OCI-LY7 (cell line): ENCODE measurements around the gene CDCP2. TPM values are rescaled to one million over a fixed set of nuclear protein-coding genes. Genes with fewer than 3 reads are reported as not detected.

Experiments
- BruUV-seq: library from RNA; stranded (reverse); fragments of 400-500 nt; replicated peaks from 2 replicates; lab custom pipeline; 2021; lab: Mats Ljungman, UMichigan
- CTCF ChIA-PET: fragments of 300-600 bp; sonication (Branson Sonifier 250); formaldehyde crosslinking; loops from one replicate; lab custom pipeline; 2022; ENCODE audit warnings: antibody characterized with exemption; ENCODE audit not compliant: unreplicated experiment; lab: Charles Lee
- POLR2A ChIA-PET: fragments of 300-600 bp; sonication (Branson Sonifier 250); formaldehyde crosslinking; loops from one replicate; lab custom pipeline; 2022; ENCODE audit warnings: antibody characterized with exemption; lab: Charles Lee
- DNase-seq: peaks from one replicate; pipeline ENCODE4 v3.0.0-alpha.2; 2015; ENCODE audit warnings: low spot score
- H2AFZ ChIP-seq: fragments of 200-600 bp; sonication (generic), shearing (Covaris generic); 2 replicates; pipeline ENCODE4 v1.6.1; 2014; ENCODE audit warnings: mild to moderate bottlenecking, antibody characterized with exemption, low read length, moderate library complexity
- H3K27ac ChIP-seq: fragments of 200-600 bp; sonication (generic); 2 replicates; pipeline ENCODE4 v1.5.1; 2014; ENCODE audit warnings: mixed run types, low read depth, mild to moderate bottlenecking, moderate library complexity, low read length, inconsistent platforms; ENCODE audit not compliant: poor library complexity, severe bottlenecking
- H3K36me3 ChIP-seq: fragments of 200-600 bp; sonication (generic); 2 replicates; pipeline ENCODE4 v1.6.1; 2014; ENCODE audit warnings: mild to moderate bottlenecking, antibody characterized with exemption, low read length, moderate library complexity, mixed read lengths; ENCODE audit not compliant: insufficient read depth
- H3K4me1 ChIP-seq: fragments of 200-600 bp; sonication (generic); 2 replicates; pipeline ENCODE4 v1.5.1; 2014; ENCODE audit warnings: mild to moderate bottlenecking, low read length; ENCODE audit not compliant: insufficient read depth, poor library complexity, severe bottlenecking
- H3K4me2 ChIP-seq: fragments of 200-600 bp; sonication (generic); 2 replicates; pipeline ENCODE4 v1.6.1; 2014; ENCODE audit warnings: mild to moderate bottlenecking, low read length
- H3K4me3 ChIP-seq: fragments of 200-600 bp; sonication (generic); 2 replicates; pipeline ENCODE4 v1.5.1; 2014; ENCODE audit warnings: mild to moderate bottlenecking, low read depth, low read length; ENCODE audit not compliant: poor library complexity, severe bottlenecking
- H3K79me2 ChIP-seq: fragments of 200-600 bp; sonication (generic); 2 replicates; pipeline ENCODE4 v1.6.1; 2016; ENCODE audit warnings: low read depth, mild to moderate bottlenecking, low read length, moderate library complexity, mixed read lengths; ENCODE audit not compliant: insufficient read depth
- H3K9me2 ChIP-seq: fragments of 200-600 bp; sonication (generic); 2 replicates; pipeline ENCODE4 v1.6.1; 2016; ENCODE audit warnings: mild to moderate bottlenecking, low read length, mixed read lengths; ENCODE audit not compliant: insufficient read depth
- H3K9me3 ChIP-seq: fragments of 200-600 bp; sonication (generic); 2 replicates; pipeline ENCODE4 v1.6.1; 2014; ENCODE audit warnings: mild to moderate bottlenecking, mixed run types, low read length, mixed read lengths
- H4K20me1 ChIP-seq: fragments of 200-600 bp; sonication (generic); 2 replicates; pipeline ENCODE4 v1.6.1; 2014; ENCODE audit warnings: mild to moderate bottlenecking, antibody characterized with exemption, low read length, moderate library complexity, mixed read lengths; ENCODE audit not compliant: insufficient read depth
- EZH2phosphoT487 ChIP-seq: fragments of 200-600 bp; sonication (generic); IDR thresholded peaks from 2 replicates; pipeline ENCODE4 v1.6.1; 2018; ENCODE audit warnings: low read depth, borderline replicate concordance, mild to moderate bottlenecking, mixed run types, antibody characterized with exemption, low read length, moderate library complexity, mixed read lengths
- intact Hi-C: fragments of 100-400 bp; cut with micrococcal nuclease; formaldehyde crosslinking; loops from one replicate; pipeline ENCODE4 v1.10.0; 2022; ENCODE audit not compliant: unreplicated experiment
- total RNA-seq, 2 experiments: library from RNA; depleted of rRNA in 1 of 2; stranded (reverse); fragments of >200 nt in 1 of 2; shearing (Covaris generic) in 1 of 2; gene quantifications; 2 replicates each; pipeline ENCODE4 v1.2.3, GENCODE V29; 2014 to 2022
- TF ChIP-seq, protein P1 (sequence below): fragments of 200-600 bp; sonication (generic); conservative IDR thresholded peaks from 2 replicates; pipeline ENCODE4 v1.5.1; 2014; ENCODE audit warnings: mild to moderate bottlenecking, antibody characterized with exemption, low read length, moderate library complexity, mixed read lengths

CDCP2 gene
- total RNA-seq, 2 experiments from 2014 or later, result 0.09 TPM; not detected in 1

DNA sequence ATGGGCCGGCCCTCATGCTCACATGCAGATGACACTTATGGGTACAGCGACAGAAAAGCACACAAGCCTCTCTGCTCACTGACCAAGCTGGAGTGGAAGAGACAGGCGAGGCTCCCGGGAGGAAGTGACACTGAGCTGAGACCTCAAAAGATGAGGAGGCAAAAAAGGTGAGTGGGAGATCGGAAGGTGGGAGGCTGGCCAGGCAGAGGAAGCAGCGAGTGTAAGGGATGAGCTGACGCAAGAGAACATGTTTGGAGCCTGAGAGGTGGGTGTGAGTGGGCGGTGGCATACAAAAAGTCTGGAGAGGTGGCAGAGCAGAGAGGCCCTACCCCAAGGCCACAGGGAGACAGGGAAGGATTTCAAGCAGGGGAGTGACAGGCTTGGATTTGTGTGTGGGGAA is 18.2 kb upstream of the CDCP2 start:
- ChIA-PET CTCF (no interaction called here), POLR2A (no interaction called here)
- no peaks in the 10 kb centered on the region for H3K9me2 ChIP-seq
- H3K4me2 ChIP-seq, result no peak overlapping the region
- no peak overlapping the region for H2AFZ ChIP-seq
- BruUV-seq, result no TSS peak
- H3K79me2 ChIP-seq, result no peaks in the 10 kb centered on the region
- H3K4me1 ChIP-seq, result no peaks in the 10 kb centered on the region
- H3K9me3 ChIP-seq, result no peaks in the 10 kb centered on the region
- TF ChIP-seq, protein P1, sequence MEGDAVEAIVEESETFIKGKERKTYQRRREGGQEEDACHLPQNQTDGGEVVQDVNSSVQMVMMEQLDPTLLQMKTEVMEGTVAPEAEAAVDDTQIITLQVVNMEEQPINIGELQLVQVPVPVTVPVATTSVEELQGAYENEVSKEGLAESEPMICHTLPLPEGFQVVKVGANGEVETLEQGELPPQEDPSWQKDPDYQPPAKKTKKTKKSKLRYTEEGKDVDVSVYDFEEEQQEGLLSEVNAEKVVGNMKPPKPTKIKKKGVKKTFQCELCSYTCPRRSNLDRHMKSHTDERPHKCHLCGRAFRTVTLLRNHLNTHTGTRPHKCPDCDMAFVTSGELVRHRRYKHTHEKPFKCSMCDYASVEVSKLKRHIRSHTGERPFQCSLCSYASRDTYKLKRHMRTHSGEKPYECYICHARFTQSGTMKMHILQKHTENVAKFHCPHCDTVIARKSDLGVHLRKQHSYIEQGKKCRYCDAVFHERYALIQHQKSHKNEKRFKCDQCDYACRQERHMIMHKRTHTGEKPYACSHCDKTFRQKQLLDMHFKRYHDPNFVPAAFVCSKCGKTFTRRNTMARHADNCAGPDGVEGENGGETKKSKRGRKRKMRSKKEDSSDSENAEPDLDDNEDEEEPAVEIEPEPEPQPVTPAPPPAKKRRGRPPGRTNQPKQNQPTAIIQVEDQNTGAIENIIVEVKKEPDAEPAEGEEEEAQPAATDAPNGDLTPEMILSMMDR, result no peak
- no peak for TF ChIP-seq EZH2phosphoT487
- no peak for DNase-seq
- intact Hi-C loops, result no loop called here
- H3K36me3 ChIP-seq, result no peaks in the 10 kb centered on the region
- H3K4me3 ChIP-seq, result no peak overlapping the region
- no peak overlapping the region for H3K27ac ChIP-seq
- no peaks in the 10 kb centered on the region for H4K20me1 ChIP-seq

DNA sequence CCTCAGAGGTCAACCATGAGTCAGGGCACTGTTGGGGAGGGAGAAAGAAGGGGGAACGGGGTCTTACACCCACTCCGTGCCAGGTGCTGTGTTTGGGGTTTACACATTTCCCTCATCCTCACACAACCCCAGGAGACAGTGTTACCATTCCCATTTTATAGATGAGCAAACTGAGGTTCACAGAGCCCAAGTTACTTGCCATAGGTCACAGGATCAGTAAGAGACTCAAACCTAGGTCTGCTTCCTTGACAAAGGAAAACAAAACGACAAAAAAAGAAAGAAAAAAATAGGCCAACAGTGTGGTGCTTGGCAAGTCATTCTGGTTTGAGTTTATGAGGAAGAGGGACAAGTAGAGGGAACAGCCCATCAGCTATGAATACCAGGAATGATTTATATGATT is 16.3 kb upstream of the CDCP2 start:
- Histone ChIP-seq H3K4me1 (no peaks in the 10 kb centered on the region), H2AFZ (no peak overlapping the region), H3K9me3 (no peaks in the 10 kb centered on the region), H3K27ac (no peak overlapping the region), H3K79me2 (no peaks in the 10 kb centered on the region), H3K4me2 (no peak overlapping the region), H3K9me2 (no peaks in the 10 kb centered on the region), H3K36me3 (no peaks in the 10 kb centered on the region), H3K4me3 (no peak overlapping the region), H4K20me1 (no peaks in the 10 kb centered on the region)
- no TSS peak for BruUV-seq
- TF ChIP-seq, protein P1, result no peak
- no peak for TF ChIP-seq EZH2phosphoT487
- intact Hi-C loops, result no loop called here
- DNase-seq, result no peak
- ChIA-PET POLR2A (no interaction called here), CTCF (no interaction called here)

DNA sequence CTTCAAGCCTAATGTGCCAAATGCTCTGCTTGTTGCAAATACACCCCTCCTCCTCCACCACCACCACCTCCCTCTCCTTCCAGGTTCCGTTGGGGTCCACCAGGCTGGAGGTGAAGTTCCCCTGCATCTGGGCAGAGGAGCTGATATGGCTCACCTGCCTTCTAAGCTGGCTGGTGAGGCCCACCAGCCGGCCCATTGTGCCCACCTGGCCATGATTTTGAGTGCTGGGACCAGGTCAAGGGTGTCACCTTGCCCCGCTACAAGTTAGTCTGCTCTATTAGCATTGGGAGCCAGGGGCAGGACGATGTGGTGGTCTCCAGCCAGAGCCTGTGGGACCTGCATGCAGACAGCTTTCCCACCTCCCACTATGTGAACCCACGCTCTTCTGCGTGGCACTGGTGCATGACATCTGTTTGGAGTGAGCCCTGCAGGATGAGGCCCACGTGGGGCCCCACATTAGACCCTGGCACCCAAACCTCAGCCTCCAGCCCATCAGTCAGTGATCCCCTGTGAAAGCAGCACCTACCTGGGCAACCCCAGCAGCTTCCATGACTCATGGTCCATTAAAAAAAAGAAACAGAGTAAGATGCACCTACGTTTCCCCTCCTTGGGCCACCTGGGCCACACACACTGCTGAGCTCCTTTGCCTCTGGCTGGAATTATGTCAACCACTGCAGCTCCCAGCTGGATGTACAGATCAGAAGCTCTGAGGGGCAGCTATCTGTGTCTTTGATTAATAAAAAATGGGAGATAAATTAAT is 15.6 kb upstream of the CDCP2 start:
- no peak overlapping the region for H3K4me3 ChIP-seq
- no peaks in the 10 kb centered on the region for H3K79me2 ChIP-seq
- H3K27ac ChIP-seq, result no peak overlapping the region
- H4K20me1 ChIP-seq, result no peaks in the 10 kb centered on the region
- H3K36me3 ChIP-seq, result no peaks in the 10 kb centered on the region
- CTCF ChIA-PET, result no interaction called here
- POLR2A ChIA-PET, result interaction anchor here (0.8 kb wide), 1 partner anchor 11 kb away, joined by 4 read pairs; no protein-coding TSS in a partner anchor
- intact Hi-C loops, result no loop called here
- no peak overlapping the region for H3K4me2 ChIP-seq
- H3K9me3 ChIP-seq, result no peaks in the 10 kb centered on the region
- TF ChIP-seq EZH2phosphoT487, result no peak
- TF ChIP-seq, protein P1, result no peak
- BruUV-seq, result no TSS peak
- H3K4me1 ChIP-seq, result no peaks in the 10 kb centered on the region
- H2AFZ ChIP-seq, result no peak overlapping the region
- DNase-seq, result no peak
- H3K9me2 ChIP-seq, result no peaks in the 10 kb centered on the region
